ENCODE data around the gene NHS. TPM values are rescaled to one million over a fixed set of nuclear protein-coding genes. Genes with fewer than 3 reads are reported as not detected.

The NHS gene
- total RNA-seq, 1 donor from 2014 or later: 2.6 TPM

Small RNAs within 50 kb of the gene (microRNA-seq; reads per million reads assigned to microRNA genes)
- gene MIR4768: not detected
